Measurements from ENCODE around the gene GSTK1.

- TF ChIP-seq TCF7L2 (IDR thresholded peaks at IDR 0.05; ENCODE audit: borderline replicate concordance, low read depth, low read length) (no peak), ZNF16 (tag by site-specific recombination; IDR thresholded peaks at IDR 0.05; ENCODE audit: low read depth) (no peak), ZFP41 (tag by site-specific recombination; IDR thresholded peaks at IDR 0.05; ENCODE audit: borderline replicate concordance) (no peak)
Observed at GRCh38 chr7:143300959-143301935, 38.0 kb downstream of the GSTK1 start.

Measured in HEK293 (cell line).